GM23338 (cell line): Measurements from ENCODE around the gene CABLES2.

Experiments
- CREB1 ChIP-seq: fragments of 250-450 bp; sonication (Bioruptor Pico); IDR thresholded peaks from 2 replicates; pipeline ENCODE4 v1.5.0; 2020; ENCODE audit warnings: low read depth, mild to moderate bottlenecking, moderate library complexity
- EZH2 ChIP-seq: fragments of 200-600 bp; sonication (generic); IDR thresholded peaks from one replicate; pipeline ENCODE4 v1.8.0; 2017; ENCODE audit warnings: antibody characterized with exemption, mild to moderate bottlenecking, low read depth; ENCODE audit not compliant: unreplicated experiment
- EZH2phosphoT487 ChIP-seq: fragments of 200-600 bp; sonication (generic); IDR thresholded peaks from one replicate; pipeline ENCODE4 v1.8.1; 2018; ENCODE audit warnings: antibody characterized with exemption; ENCODE audit not compliant: unreplicated experiment
- JUNB ChIP-seq: IDR thresholded peaks from one replicate; pipeline ENCODE4 v1.6.1; 2016; ENCODE audit warnings: antibody characterized with exemption; ENCODE audit not compliant: unreplicated experiment
- NANOG ChIP-seq: IDR thresholded peaks from 2 replicates; pipeline ENCODE4 v1.6.1; 2016; ENCODE audit warnings: antibody characterized with exemption, borderline replicate concordance
- POLR2AphosphoS5 ChIP-seq: IDR thresholded peaks from 2 replicates; pipeline ENCODE4 v1.6.1; 2016; ENCODE audit warnings: antibody characterized with exemption, low read depth
- STAT1 ChIP-seq: IDR thresholded peaks from one replicate; pipeline ENCODE4 v1.6.1; 2016; ENCODE audit warnings: antibody characterized with exemption; ENCODE audit not compliant: unreplicated experiment
- ZNF114 ChIP-seq: fragments of 250-450 bp; sonication (Bioruptor Pico); IDR thresholded peaks from 2 replicates; pipeline ENCODE4 v1.5.0; 2020; ENCODE audit warnings: mild to moderate bottlenecking, moderate library complexity
- TF ChIP-seq, protein P1 (sequence below), 2 experiments: fragments of 200-600 bp in 1 of 2; sonication (generic) in 1 of 2; conservative IDR thresholded peaks; 2 replicates each; pipeline versions ENCODE4 v1.5.1 to v1.6.1; 2016 to 2017; ENCODE audit warnings: antibody characterized with exemption in 2 of 2, low read depth in 2 of 2, mild to moderate bottlenecking in 2 of 2, moderate library complexity in 1 of 2
- TF ChIP-seq, protein P2 (sequence below): IDR thresholded peaks from one replicate; pipeline ENCODE4 v1.6.1; 2018; ENCODE audit warnings: antibody characterized with exemption; ENCODE audit not compliant: unreplicated experiment
- TF ChIP-seq, protein P3 (sequence below): fragments of 250-450 bp; sonication (Bioruptor Pico); IDR thresholded peaks from 2 replicates; pipeline ENCODE4 v1.5.0; 2020; ENCODE audit warnings: mild to moderate bottlenecking, moderate library complexity
- TF ChIP-seq, protein P4 (sequence below): IDR thresholded peaks from 2 replicates; pipeline ENCODE4 v1.6.1; 2016; ENCODE audit warnings: antibody characterized with exemption

DNA sequence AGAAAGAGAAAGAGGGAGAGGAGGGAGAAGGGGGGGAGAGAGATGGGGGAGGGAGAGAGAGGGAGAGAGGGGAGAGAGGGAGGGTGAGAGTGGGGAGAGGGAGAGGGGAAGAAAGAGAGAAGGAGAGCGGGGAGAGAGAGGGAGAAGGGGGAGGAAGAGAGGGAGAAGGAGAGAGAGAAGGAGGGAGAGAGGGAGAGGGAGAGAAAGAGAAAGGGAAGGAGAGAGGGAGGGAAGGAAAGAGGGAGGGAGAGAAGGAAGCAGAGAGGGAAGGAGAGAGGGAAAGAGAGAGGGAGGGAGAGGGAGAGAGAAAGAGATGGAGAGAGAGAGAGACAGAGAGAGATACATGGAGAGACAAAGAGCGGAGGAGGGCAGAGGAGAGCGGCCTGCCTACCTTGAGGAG lies 44.9 kb upstream of the CABLES2 start:
- TF ChIP-seq STAT1 (no peak), EZH2 (no peak), POLR2AphosphoS5 (no peak), CREB1 (CRISPR knock-in tag) (no peak), EZH2phosphoT487 (no peak), JUNB (no peak), ZNF114 (CRISPR knock-in tag) (no peak), NANOG (no peak)
- TF ChIP-seq, protein P1, sequence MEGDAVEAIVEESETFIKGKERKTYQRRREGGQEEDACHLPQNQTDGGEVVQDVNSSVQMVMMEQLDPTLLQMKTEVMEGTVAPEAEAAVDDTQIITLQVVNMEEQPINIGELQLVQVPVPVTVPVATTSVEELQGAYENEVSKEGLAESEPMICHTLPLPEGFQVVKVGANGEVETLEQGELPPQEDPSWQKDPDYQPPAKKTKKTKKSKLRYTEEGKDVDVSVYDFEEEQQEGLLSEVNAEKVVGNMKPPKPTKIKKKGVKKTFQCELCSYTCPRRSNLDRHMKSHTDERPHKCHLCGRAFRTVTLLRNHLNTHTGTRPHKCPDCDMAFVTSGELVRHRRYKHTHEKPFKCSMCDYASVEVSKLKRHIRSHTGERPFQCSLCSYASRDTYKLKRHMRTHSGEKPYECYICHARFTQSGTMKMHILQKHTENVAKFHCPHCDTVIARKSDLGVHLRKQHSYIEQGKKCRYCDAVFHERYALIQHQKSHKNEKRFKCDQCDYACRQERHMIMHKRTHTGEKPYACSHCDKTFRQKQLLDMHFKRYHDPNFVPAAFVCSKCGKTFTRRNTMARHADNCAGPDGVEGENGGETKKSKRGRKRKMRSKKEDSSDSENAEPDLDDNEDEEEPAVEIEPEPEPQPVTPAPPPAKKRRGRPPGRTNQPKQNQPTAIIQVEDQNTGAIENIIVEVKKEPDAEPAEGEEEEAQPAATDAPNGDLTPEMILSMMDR (conservative IDR thresholded peaks at IDR 0.05; ENCODE audit: low read depth in 2 of 2): no peak
- TF ChIP-seq, protein P2, sequence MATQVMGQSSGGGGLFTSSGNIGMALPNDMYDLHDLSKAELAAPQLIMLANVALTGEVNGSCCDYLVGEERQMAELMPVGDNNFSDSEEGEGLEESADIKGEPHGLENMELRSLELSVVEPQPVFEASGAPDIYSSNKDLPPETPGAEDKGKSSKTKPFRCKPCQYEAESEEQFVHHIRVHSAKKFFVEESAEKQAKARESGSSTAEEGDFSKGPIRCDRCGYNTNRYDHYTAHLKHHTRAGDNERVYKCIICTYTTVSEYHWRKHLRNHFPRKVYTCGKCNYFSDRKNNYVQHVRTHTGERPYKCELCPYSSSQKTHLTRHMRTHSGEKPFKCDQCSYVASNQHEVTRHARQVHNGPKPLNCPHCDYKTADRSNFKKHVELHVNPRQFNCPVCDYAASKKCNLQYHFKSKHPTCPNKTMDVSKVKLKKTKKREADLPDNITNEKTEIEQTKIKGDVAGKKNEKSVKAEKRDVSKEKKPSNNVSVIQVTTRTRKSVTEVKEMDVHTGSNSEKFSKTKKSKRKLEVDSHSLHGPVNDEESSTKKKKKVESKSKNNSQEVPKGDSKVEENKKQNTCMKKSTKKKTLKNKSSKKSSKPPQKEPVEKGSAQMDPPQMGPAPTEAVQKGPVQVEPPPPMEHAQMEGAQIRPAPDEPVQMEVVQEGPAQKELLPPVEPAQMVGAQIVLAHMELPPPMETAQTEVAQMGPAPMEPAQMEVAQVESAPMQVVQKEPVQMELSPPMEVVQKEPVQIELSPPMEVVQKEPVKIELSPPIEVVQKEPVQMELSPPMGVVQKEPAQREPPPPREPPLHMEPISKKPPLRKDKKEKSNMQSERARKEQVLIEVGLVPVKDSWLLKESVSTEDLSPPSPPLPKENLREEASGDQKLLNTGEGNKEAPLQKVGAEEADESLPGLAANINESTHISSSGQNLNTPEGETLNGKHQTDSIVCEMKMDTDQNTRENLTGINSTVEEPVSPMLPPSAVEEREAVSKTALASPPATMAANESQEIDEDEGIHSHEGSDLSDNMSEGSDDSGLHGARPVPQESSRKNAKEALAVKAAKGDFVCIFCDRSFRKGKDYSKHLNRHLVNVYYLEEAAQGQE: no peak
- TF ChIP-seq, protein P3, sequence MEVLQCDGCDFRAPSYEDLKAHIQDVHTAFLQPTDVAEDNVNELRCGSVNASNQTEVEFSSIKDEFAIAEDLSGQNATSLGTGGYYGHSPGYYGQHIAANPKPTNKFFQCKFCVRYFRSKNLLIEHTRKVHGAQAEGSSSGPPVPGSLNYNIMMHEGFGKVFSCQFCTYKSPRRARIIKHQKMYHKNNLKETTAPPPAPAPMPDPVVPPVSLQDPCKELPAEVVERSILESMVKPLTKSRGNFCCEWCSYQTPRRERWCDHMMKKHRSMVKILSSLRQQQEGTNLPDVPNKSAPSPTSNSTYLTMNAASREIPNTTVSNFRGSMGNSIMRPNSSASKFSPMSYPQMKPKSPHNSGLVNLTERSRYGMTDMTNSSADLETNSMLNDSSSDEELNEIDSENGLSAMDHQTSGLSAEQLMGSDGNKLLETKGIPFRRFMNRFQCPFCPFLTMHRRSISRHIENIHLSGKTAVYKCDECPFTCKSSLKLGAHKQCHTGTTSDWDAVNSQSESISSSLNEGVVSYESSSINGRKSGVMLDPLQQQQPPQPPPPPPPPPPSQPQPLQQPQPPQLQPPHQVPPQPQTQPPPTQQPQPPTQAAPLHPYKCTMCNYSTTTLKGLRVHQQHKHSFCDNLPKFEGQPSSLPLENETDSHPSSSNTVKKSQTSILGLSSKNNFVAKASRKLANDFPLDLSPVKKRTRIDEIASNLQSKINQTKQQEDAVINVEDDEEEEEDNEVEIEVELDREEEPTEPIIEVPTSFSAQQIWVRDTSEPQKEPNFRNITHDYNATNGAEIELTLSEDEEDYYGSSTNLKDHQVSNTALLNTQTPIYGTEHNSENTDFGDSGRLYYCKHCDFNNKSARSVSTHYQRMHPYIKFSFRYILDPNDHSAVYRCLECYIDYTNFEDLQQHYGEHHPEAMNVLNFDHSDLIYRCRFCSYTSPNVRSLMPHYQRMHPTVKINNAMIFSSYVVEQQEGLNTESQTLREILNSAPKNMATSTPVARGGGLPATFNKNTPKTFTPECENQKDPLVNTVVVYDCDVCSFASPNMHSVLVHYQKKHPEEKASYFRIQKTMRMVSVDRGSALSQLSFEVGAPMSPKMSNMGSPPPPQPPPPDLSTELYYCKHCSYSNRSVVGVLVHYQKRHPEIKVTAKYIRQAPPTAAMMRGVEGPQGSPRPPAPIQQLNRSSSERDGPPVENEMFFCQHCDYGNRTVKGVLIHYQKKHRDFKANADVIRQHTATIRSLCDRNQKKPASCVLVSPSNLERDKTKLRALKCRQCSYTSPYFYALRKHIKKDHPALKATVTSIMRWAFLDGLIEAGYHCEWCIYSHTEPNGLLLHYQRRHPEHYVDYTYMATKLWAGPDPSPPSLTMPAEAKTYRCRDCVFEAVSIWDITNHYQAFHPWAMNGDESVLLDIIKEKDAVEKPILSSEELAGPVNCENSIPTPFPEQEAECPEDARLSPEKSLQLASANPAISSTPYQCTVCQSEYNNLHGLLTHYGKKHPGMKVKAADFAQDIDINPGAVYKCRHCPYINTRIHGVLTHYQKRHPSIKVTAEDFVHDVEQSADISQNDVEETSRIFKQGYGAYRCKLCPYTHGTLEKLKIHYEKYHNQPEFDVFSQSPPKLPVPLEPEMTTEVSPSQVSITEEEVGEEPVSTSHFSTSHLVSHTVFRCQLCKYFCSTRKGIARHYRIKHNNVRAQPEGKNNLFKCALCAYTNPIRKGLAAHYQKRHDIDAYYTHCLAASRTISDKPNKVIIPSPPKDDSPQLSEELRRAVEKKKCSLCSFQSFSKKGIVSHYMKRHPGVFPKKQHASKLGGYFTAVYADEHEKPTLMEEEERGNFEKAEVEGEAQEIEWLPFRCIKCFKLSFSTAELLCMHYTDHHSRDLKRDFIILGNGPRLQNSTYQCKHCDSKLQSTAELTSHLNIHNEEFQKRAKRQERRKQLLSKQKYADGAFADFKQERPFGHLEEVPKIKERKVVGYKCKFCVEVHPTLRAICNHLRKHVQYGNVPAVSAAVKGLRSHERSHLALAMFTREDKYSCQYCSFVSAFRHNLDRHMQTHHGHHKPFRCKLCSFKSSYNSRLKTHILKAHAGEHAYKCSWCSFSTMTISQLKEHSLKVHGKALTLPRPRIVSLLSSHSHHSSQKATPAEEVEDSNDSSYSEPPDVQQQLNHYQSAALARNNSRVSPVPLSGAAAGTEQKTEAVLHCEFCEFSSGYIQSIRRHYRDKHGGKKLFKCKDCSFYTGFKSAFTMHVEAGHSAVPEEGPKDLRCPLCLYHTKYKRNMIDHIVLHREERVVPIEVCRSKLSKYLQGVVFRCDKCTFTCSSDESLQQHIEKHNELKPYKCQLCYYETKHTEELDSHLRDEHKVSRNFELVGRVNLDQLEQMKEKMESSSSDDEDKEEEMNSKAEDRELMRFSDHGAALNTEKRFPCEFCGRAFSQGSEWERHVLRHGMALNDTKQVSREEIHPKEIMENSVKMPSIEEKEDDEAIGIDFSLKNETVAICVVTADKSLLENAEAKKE: no peak
- TF ChIP-seq, protein P4, sequence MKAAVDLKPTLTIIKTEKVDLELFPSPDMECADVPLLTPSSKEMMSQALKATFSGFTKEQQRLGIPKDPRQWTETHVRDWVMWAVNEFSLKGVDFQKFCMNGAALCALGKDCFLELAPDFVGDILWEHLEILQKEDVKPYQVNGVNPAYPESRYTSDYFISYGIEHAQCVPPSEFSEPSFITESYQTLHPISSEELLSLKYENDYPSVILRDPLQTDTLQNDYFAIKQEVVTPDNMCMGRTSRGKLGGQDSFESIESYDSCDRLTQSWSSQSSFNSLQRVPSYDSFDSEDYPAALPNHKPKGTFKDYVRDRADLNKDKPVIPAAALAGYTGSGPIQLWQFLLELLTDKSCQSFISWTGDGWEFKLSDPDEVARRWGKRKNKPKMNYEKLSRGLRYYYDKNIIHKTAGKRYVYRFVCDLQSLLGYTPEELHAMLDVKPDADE: no peak
